ENCODE results near the gene OBSCN.

Gene OBSCN

DNA sequence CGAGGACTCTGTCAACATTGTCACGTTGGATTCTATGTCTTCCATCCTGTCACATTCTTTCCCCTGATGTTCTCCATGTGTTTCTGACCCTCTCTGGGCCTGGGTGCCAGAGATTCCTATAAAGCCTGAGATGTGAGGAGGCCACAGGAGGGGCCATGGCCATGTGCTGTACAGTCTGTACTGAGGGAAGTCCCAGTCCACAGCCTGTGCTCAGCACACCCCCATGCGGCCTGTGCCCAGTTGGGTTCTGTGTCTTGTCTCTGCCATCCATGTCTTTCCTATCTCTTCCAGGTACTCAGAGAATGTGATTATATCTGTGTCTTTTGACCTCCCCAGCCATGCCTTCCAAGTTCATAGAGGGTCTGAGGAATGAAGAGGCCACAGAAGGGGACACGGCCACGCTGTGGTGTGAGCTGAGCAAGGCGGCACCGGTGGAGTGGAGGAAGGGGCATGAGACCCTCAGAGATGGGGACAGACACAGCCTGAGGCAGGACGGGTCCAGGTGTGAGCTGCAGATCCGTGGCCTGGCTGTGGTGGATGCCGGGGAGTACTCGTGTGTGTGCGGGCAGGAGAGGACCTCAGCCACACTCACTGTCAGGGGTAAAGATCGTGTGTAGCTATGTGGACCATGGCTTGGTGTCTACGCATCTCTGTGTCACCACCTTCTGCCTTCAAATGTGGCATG lies 86.1 kb downstream of the OBSCN start:
- DNase-seq = no peak

DNA sequence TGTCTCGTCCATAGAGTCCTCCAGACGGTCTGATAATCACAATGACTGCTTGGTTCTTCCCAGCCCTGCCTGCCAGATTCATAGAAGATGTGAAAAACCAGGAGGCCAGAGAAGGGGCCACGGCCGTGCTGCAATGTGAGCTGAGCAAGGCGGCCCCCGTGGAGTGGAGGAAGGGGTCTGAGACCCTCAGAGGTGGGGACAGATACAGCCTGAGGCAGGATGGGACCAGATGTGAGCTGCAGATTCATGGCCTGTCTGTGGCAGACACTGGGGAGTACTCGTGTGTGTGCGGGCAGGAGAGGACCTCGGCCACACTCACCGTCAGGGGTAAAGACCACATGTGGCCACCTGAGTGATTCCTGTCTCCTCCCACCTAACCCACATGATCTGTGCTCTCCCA lies 86.9 kb downstream of the OBSCN start:
- no peak for DNase-seq

DNA sequence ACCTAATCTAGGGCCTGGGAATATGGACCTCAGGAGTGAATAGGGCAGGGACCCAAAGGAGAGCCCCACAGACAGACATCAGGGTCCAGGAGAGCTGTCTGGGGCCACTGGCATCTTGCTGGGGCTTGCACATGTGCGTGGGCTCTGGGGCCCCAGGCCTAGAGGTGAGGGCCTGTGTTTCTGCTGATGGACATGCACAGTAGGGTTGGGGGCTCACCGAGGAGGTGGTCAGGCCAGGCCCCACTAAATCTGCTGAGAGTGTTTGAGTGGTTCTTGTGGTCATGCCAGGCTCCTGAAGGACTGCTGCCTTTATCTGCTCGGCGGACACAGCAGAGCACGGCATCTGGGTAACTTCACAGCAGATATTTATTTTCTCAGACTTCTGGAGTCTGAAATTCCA lies 87.4 kb downstream of the OBSCN start:
- DNase-seq = no peak

DNA sequence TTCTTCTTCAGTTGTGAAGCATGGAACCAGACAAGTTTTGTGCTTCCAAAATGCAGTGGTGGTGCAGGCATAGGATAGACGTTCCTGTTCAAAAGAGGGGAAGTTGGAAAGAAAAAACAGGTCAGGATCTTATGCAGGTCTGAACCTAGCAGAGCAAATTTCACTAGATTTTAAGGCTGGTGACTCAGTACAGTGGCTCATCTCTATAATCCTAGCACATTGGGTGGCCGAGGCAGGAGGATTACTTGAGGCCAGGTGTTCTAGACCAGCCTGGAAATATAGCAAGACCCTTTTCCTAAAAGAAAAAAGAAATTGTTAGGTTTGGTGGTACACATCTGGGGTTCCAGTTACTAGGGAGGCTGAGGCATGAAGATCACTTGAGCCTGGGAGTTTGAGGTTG lies 88.1 kb downstream of the OBSCN start:
- no peak for DNase-seq

DNA sequence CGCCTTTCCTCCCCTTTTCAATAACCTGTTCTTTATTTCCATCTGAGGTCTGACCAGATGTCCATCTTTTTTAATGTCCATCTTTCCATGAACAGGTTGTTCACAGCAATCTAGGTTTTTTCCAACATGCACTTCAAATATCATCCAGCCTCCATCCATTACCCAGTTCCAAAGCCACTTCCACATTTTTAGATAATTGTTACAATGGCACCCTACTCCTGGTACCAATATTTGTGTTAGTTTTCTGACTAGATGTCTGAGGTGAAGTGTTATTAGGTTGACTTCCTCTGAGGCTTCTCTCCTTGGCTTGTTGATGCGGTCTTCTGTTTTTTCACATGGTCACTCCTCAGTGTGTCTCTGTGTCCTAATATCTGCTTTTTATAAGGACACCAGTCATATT lies 89.4 kb downstream of the OBSCN start:
- DNase-seq = no peak

DNA sequence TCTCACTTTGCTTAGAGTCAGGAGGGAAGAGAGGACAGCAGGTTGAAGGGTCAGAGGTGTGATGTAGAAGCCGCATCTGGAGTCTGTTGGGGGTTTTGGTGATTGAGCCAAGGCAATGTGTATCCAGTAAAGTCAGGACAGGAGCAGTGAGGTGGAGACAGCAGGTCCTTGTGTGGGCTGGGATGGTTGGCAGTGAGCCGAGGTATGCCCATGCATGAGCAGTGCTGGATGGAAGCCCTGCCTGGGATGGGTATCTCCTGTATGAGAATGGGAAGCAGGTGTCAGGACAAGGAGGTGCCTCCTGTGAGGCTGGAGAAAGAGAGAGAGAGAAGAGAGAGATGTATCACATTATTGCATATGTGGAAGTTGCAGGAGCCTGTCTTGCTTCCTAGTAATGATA lies 90.0 kb downstream of the OBSCN start:
- DNase-seq = no peak

DNA sequence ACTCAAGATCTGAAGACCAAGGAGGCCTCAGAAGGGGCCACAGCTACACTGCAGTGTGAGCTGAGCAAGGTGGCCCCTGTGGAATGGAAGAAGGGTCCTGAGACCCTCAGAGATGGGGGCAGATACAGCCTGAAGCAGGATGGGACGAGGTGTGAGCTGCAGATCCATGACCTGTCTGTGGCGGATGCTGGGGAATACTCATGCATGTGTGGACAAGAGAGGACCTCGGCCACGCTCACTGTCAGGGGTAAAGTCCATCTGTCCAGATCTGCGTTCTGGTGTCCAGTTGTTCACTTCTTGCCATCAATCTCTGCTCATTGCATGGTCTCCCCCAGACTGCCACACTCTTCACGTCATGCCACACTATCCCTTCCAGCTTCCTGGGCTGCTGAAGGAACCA lies 90.6 kb downstream of the OBSCN start:
- no peak for DNase-seq

DNA sequence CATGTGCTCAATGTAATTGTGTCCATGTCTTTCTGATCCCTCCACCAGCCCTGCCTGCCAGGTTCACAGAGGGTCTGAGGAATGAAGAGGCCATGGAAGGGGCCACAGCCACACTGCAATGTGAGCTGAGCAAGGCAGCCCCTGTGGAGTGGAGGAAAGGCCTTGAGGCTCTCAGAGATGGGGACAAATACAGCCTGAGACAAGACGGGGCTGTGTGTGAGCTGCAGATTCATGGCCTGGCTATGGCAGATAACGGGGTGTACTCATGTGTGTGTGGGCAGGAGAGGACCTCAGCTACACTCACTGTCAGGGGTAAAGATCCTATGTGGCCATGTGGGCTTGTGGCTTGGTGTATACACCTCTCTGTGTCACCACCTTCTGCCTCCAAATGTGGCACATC lies 91.4 kb downstream of the OBSCN start:
- DNase-seq = no peak

DNA sequence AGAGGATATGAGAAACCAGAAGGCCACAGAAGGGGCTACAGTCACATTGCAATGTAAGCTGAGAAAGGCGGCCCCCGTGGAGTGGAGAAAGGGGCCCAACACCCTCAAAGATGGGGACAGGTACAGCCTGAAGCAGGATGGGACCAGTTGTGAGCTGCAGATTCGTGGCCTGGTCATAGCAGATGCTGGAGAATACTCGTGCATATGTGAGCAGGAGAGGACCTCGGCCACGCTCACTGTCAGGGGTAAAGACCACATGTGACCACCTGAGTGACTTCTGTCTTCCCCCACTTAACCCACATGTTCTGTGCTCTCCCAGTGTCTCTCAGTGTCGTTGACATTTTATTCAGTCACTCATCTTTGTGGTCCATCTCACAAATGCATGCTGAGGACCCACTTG lies 92.1 kb downstream of the OBSCN start:
- no peak for DNase-seq

DNA sequence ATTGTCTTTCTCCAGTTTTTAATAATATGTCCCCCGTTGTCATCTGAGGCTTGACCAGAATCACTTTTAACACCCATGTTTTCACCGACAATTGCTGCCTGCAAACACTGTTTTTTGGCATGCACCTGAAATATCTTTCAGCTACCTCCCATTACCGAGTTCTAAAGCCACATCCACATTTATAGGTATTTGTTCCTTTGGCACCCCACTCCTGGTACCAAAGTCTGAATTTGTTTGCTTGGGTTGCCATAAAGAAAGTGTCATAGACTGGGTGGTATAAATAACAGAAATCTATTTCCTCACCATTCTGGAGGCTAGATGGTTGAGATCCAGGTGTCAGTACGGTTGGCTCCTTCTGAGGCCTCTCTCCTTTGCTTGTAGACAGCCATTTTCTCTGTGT lies 94.2 kb downstream of the OBSCN start:
- DNase-seq = no peak

DNA sequence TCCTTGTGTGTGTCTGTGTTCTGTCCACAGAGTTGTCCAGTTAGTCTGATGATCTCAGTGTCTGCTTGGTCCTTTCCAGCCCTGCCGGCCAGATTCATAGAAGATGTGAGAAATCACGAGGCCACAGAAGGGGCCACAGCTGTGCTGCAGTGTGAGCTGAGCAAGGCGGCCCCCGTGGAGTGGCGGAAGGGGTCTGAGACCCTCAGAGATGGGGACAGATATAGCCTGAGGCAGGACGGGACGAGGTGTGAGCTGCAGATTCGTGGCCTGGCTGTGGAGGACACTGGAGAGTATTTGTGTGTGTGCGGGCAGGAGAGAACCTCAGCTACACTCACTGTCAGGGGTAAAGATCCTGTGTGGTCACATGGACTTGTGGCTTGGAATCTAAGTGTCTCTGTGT lies 95.8 kb downstream of the OBSCN start:
- DNase-seq = no peak

DNA sequence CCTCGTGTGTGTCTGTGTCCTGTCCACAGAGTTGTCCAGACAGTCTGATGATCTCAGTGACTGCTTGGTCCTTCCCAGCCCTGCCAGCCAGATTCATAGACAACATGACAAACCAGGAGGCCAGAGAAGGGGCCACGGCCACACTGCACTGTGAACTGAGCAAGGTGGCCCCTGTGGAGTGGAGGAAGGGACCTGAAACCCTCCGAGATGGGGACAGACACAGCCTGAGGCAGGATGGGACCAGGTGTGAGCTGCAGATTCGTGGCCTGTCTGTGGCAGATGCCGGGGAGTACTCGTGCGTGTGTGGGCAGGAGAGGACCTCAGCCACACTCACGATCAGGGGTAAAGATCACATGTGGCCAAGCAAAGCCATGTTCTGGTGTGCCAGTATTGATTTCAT lies 96.4 kb downstream of the OBSCN start:
- DNase-seq = no peak

DNA sequence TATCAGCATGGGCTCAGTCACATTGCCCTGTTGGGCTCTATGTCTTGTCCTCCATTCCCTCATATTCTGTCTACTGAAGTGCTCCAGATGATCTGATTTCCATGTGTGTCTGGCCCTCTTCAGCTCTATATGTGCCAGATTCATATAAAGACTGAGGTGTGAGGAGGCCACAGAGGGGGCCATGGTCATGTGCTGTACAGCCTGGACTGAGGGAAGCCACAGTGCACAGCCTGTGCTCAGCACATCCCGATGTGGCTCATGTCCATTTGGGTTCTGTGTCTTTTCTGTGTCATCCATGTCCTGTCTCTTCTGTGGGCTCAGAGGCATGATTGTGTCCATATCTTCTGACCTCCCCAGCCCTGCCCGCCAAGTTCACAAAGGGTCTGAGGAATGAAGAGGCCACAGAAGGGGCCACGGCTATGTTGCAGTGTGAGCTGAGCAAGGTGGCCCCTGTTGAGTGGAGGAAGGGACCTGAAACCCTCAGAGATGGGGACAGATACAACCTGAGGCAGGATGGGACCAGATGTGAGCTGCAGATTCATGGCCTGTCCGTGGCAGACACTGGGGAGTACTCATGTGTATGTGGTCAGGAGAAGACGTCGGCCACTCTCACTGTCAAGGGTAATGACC lies 97.0 kb downstream of the OBSCN start:
- DNase-seq = no peak

DNA sequence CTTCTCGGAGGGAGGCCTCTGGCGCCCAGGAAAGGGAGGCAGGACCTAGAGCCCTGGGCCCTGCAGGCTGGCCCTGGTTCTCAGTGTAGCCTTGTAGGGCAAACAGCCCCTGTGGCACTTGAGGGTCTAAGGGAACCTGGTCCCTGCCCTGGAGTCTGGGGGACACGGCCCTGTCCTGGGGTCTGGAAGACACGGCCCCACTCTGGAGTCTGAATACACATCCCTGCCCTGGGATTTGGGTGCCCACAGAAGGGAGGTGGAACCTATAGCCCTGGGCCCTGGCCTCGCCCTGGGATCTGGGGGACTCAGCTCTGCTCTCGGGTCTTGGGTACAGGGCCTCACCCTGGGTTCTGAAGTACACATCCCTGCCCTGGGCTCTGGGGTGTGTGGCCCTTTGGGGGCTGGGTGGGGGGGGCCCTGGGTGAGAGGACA lies 97.9 kb downstream of the OBSCN start:
- DNase-seq = no peak

DNA sequence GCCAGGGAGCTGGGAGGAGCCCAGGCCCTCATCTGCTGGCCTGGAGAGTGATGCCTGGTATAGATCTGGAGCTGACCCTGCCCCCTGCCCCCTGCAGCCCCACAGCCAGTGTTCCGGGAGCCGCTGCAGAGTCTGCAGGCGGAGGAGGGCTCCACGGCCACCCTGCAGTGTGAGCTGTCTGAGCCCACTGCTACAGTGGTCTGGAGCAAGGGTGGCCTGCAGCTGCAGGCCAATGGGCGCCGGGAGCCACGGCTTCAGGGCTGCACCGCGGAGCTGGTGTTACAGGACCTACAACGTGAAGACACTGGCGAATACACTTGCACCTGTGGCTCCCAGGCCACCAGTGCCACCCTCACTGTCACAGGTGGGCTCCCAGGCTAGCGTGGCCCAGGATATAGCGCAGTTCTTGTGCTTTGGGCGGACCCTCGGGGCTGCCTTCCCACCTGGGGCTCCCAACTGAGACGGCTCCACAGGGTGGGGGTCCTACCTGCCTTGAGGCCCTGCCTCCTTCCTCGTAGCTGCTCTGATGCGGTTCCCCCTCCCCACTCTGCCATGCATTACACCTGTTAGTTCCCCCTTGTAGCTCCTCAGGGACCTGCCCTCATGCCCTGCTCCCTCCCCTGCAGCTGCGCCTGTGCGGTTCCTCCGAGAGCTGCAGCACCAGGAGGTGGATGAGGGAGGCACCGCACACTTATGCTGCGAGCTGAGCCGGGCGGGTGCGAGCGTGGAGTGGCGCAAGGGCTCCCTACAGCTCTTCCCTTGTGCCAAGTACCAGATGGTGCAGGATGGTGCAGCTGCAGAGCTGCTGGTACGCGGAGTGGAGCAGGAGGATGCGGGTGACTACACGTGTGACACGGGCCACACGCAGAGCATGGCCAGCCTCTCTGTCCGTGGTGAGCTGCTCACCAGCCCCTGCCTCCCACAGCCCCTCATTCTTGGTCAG lies 98.7 kb downstream of the OBSCN start:
- DNase-seq = no peak

DNA sequence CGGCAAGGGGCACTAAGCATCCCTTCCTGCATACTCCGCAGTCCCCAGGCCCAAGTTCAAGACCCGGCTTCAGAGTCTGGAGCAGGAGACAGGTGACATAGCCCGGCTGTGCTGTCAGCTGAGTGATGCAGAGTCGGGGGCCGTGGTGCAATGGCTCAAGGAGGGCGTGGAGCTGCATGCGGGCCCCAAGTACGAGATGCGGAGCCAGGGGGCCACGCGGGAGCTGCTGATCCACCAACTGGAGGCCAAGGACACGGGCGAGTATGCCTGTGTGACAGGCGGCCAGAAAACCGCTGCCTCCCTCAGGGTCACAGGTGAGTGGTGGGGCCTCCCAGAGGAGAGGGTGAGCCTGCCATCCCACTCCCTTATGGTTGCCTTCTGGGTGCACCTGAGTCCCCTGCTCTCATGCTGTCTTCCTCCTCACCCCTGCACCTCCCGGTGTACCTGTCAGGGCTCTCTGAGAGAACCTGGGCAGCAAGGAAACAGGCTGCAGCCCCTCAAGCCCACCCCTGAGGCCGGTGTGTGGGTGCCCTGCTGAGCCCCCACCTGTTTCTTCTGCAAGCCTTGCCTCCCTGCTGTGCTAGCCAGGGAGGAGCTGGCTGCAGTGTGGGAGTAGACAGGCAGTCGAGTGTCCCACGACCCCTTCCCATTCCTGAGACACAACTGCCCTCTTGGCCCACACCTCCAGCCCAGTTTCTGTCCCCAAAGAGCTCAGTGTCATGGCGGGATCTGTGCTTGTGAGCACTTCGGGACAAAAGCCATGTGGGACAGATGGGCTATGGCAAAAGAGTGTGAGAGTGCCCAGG lies 99.6 kb downstream of the OBSCN start:
- DNase-seq = no peak

DNA sequence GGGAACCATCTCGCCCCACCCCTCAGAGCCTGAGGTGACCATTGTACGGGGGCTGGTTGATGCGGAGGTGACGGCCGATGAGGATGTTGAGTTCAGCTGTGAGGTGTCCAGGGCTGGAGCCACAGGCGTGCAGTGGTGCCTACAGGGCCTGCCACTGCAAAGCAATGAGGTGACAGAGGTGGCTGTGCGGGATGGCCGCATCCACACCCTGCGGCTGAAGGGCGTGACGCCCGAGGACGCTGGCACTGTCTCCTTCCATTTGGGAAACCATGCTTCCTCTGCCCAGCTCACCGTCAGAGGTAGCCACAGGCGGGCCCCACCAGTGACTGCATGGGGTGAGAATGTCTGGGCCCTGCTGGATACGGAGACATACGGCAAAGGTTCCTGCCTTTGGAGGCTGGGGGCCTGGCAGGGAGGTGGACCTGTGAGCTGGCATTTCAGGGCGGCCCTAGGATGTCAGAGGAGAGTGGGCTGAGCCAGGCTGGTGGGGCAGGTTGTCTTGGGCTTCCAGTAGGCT lies 100.3 kb downstream of the OBSCN start:
- no peak for DNase-seq

DNA sequence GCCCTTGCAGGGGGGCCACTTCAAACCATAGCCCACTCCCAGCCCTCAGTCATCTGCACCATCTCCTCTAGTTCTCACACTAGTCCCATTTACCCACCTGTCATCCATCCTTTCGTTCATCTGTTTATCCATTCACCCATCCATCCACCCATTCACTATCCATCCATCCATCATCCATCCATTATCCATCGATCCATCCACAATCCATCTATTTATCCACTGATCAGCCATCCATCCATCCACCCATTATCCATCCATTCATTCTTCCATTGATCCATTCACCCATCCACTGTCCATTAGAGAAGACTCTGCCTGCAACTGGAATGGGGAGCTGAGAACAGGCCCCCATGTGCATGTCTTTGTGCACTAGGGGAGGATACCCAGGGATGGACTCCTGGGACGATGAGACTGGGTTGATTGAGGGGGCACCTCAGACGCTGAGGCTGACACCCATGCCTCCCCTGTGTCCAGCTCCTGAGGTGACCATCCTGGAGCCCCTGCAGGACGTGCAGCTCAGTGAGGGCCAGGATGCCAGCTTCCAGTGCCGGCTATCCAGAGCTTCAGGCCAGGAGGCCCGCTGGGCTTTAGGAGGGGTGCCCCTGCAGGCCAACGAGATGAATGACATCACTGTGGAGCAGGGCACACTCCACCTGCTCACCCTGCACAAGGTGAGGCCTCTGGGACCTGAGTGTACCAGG lies 100.9 kb downstream of the OBSCN start:
- no peak for DNase-seq

DNA sequence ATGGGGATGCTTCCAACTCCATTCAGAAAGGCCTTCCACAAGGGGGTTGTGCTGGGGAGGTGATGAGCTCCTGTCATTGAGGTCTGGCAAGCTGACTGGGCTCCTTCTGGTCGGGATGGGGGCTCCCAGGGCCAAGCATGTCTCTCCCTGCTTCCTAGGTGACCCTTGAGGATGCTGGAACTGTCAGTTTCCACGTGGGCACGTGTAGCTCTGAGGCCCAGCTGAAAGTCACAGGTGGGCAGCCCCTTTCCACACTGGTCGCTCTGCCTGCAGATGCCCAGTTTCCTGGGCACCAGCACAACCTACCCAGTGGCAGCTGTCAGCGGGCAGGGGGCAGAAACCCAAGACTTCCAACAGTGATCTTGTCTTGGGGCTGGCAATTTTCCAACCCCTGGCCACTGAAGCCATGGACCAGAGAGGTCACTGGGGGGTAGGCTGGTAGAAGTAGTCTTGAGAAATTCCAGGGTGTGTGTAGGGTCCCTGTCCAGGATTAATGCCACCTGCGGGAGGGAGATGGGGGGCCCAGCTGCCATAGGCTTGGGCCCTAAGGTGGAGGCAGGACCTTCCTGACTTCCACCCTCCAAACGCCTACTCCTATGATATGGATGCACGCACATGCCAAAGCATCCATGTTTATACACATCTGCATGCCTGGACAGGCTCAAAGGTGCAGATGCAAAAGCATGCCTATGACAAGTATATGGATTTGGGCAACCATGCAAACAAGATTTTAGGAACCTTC lies 101.7 kb downstream of the OBSCN start:
- no peak for DNase-seq

DNA sequence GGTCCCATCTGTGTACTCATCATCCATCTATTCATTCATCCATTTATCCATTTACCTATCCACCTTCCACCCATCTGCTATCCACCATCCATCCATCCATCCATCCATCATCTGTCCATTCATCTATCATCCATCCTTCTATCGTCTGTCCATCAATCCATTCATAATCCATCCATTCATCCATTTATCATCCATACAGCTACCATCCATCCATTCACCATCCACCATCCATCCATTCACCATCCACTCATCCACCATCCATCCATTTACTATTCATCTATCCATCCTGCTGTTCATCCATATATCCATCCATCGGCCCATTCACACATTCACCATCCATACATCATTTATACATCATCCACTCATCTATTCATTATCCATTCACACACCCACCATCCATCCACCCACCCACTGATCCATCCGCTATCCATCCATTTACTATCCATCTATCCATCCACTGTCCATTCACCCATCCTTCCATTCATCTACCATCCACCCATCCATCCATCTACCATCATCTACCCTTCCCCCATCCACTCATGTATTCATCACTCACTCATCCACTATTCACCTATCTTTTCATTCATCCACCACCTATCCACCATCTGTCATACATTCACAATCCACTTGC lies 102.4 kb downstream of the OBSCN start:
- no peak for DNase-seq

DNA sequence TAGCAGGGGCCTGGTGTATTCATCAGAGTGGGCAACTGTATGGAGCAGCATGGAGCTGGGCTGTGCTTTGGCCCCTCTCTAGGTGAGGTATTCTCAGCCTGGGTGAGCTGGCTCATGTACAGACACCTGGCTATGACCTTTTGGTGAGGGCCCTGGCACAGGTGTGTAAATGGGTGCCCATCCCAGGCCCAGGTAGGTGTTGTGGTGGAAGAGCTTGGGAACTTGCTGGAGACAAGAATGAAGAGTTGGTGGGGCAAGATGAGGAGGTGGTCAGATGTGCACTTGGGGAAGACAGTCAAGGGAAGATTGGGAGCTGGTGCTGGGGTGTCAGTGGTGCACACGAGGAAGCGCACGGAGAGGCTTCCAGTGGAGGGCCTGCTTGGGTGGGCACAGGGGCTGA lies 103.2 kb downstream of the OBSCN start:
- DNase-seq = no peak
